HG03457 (cell line): ENCODE results near the gene BATF3.

Experiments used
- ATAC-seq: cut with Tn5 transposase; IDR thresholded peaks from one replicate; pipeline ENCODE4 v1.9.1; 2021; ENCODE audit warnings: moderate number of reproducible peaks; ENCODE audit not compliant: unreplicated experiment

BATF3 gene

GRCh38 chr1:212710566-212710965 is 10.9 kb upstream of the BATF3 start:
- ATAC-seq, result no peak

GRCh38 chr1:212703991-212704564 is 4.4 kb upstream of the BATF3 start:
- ATAC-seq, result no peak

- no peak for ATAC-seq
Measured at GRCh38 chr1:212702672-212703071, 3.0 kb upstream of the BATF3 start.

- ATAC-seq, result no peak
Measured at GRCh38 chr1:212701910-212702309, 2.3 kb upstream of the BATF3 start.

- no peak for ATAC-seq
Measured at GRCh38 chr1:212700892-212701819, 1.5 kb upstream of the BATF3 start.

GRCh38 chr1:212700223-212700891 is 717 bp upstream of the BATF3 start:
- ATAC-seq, result no peak

GRCh38 chr1:212699104-212699624 is 476 bp downstream of the BATF3 start:
- ATAC-seq, result no peak

- ATAC-seq, result no peak
Measured at GRCh38 chr1:212698467-212699103, 1.1 kb downstream of the BATF3 start.

- no peak for ATAC-seq
Measured at GRCh38 chr1:212696721-212697331, 2.8 kb downstream of the BATF3 start.

GRCh38 chr1:212692774-212693644 is 6.6 kb downstream of the BATF3 start:
- ATAC-seq, result no peak

GRCh38 chr1:212691561-212692071 is 8.0 kb downstream of the BATF3 start:
- ATAC-seq, result no peak

GRCh38 chr1:212690816-212691403 is 8.7 kb downstream of the BATF3 start:
- no peak for ATAC-seq

GRCh38 chr1:212689758-212690529 is 9.7 kb downstream of the BATF3 start:
- no peak for ATAC-seq

- no peak for ATAC-seq
Measured at GRCh38 chr1:212689196-212689725, 10.4 kb downstream of the BATF3 start.

- ATAC-seq, result no peak
Measured at GRCh38 chr1:212688341-212689047, 11.1 kb downstream of the BATF3 start.

- no peak for ATAC-seq
Measured at GRCh38 chr1:212687811-212688210, 11.8 kb downstream of the BATF3 start.

GRCh38 chr1:212686591-212686990 is 13.0 kb downstream of the BATF3 start:
- no peak for ATAC-seq
